GM21528 (cell line): ENCODE data around the gene PLCL1.

Experiments used
- ATAC-seq: cut with Tn5 transposase; IDR thresholded peaks from one replicate; pipeline ENCODE4 v1.9.1; 2021; ENCODE audit warnings: mild to moderate bottlenecking, moderate library complexity; ENCODE audit not compliant: unreplicated experiment, low FRiP score

Gene PLCL1

GRCh38 chr2:198042189-198042588 is 237.8 kb downstream of the PLCL1 start:
- peak; percentile 82 for ATAC-seq

GRCh38 chr2:198044777-198045176 is 240.4 kb downstream of the PLCL1 start:
- no peak for ATAC-seq

DNA sequence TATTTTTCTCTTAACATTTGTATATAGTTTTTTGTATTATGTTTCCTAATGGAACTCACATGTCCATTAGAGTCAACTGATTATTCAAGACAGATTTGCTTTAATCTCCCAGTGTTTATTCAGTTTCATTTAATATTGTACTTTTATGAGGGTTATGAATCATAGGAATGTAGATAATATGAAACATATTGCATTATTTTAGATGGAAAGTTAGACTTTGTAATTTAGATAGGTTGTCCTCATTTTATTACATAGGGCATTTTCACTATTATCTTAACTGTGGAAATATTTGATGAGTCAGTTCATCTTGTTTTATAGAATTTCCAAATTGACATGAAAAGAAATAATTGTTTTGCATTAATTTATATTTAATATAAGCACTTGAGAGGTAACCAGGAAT is 240.8 kb downstream of the PLCL1 start:
- ATAC-seq = no peak

DNA sequence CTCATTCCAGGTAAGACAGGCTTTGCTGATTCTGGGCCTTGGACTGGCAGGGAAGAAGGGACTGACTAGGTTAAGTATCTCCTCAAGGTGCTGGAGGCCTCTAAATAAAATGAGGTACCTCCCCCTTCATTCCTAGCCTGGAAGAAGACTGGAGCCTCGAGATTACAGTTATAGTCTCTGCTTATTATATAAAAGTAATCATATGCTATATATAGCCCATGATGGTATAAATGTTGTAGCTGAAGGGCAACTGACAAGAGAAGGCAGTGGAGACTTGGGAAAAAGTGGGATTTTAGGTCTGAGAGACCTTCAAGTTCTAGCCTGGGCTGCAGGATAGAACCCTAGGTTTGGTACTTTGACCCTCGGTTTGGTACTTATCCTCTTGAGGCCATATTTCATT is 248.3 kb downstream of the PLCL1 start:
- ATAC-seq = no peak

GRCh38 chr2:198053148-198053547 is 248.8 kb downstream of the PLCL1 start:
- no peak for ATAC-seq

DNA sequence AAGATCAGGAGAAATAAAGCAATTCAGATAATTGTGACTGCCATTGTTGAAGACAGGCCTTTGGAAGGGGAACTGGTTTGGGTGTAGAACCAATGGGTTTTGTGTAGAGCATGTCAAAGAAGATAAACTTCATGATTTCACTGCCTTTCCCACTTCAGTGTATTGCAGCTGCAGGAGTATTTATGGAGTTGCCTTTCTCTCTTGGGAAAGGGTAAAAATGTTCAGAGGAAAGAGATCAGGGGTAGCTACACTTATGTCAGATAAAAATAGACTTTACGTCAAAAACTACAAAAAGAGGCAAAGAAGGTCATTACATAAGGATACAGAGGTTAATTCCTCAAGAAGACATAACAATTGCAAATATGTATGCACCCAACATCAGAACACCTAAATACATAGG is 249.4 kb downstream of the PLCL1 start:
- ATAC-seq = no peak

DNA sequence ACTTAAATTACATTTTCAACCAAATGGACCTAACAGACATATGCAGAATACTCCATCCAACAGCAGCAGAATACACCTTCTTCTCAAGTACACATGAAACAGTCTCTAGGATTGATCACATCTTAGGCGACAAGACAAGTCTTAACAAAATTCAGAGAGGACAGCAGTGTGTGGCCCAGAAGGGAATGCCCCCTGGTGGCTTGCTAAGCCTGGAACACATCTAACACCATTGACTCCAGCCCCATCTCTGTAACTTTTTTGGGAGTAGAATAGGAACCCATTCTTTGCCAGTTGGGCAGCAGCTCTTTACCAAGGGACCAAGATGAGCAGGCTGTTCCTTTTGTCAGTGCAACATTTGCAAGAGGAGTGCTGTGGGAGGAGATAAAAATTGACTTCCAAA is 249.9 kb downstream of the PLCL1 start:
- peak; percentile 81 for ATAC-seq

DNA sequence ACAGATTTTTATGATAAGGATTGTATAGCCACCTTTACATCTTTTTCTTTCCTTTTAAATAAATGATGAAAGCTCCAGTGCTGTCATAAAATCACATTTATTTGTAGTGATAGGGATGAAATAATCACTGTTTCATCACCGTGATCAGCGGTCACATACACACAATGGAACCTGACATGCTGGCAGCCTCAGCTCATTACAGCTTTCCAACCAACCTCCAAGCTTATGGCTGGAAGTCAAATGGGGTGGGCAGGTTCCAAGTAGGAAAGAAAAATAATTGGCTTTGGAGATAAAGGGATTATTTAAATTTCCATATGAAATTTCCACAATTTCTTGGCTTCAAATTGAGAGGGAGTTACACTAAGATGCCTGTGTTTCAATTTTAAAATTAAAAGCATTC is 251.3 kb downstream of the PLCL1 start:
- no peak for ATAC-seq

DNA sequence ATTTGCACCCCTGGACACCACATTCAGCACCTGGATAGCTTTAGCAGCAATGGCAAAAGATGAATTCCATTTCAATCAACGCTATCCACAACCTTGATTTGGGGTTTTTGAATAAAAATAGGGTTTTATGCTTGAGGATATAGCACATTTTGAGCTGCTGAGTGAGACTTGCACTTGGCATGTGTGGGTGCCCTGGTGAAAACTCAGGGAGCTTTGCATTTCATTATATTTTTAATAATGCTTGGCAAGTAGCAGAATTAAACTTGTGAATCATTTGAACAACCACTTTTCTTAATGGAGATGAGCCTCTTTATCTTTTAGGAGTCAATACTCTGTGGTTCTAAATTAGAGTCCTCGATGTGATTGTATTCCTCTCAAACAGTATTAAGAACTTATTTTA is 252.4 kb downstream of the PLCL1 start:
- ATAC-seq = no peak

DNA sequence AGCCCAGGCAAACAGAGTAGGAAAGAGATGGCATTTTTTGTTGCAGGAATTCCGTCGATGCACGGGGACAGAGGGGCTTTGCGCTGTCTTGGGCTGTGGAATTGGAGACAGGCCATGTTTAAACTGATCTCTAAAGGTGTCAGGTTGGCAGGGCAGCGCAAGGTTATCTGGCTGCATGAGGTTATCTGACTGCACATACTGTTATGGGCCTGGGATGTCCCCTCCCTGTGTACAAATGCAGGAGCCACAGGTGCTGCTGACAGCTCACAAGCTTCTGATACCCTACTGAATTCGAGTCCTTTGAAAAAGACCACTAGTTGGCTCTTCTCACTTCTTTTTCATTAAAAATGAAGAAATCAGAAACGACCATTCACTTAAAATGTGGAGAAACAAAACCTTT is 255.4 kb downstream of the PLCL1 start:
- no peak for ATAC-seq

GRCh38 chr2:198060277-198060676 is 255.9 kb downstream of the PLCL1 start:
- ATAC-seq = no peak

GRCh38 chr2:198062826-198063225 is 258.4 kb downstream of the PLCL1 start:
- ATAC-seq = no peak

DNA sequence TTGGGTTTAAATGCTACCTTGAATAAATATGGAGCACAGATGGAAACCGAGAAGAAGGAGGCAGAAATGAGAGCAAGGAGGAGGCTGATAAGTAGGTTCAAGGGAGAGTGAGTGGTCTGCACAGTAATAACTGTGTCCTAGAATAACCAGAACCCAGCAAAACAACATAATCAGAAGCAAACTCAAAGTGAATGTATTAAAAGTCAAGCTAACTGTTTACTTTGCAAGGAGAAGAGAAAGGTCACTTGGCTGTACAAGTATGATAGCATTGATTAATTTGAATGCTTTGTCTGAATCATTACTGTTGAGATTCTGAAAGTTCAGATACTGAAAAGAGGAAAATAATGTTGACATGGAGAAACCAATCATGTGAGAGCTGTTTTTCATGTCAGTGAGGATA is 258.8 kb downstream of the PLCL1 start:
- no peak for ATAC-seq

DNA sequence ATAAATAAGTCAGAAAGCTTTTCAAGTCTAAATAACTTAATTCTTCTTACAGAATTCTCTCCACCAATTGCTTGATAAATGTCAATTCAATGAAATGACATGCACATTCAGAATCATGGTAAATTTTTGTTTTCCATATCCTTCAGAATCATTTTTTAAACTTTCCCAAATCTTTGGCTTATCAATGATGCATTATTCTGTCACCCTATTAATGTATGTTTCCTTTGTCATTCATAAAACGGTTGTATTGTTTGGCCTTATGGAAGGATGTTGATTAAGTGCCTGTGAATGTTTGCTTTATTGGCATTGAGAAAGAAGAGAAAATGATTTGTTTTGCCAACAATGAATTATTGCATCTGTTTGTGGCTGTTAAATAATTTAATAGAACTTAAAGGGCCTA is 260.9 kb downstream of the PLCL1 start:
- ATAC-seq = no peak

DNA sequence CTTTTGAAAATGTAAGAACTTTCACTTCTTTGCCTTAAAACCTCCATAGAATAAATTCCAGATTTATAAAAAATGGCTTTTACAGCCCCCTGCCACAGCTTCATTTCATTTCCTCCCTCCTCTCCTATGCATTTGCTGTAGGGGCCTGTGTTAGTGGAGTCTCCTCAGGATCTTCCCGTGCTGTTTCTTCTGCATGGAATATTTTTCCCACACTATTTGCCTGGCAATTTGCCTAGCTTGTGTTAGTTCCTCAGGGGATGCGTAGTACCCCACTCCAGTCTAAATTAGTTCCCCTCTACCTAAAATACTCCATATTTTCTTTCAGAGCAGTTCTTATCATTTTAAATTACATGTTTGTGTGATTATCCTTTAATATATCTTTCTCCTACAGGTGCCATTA is 262.2 kb downstream of the PLCL1 start:
- ATAC-seq = no peak

DNA sequence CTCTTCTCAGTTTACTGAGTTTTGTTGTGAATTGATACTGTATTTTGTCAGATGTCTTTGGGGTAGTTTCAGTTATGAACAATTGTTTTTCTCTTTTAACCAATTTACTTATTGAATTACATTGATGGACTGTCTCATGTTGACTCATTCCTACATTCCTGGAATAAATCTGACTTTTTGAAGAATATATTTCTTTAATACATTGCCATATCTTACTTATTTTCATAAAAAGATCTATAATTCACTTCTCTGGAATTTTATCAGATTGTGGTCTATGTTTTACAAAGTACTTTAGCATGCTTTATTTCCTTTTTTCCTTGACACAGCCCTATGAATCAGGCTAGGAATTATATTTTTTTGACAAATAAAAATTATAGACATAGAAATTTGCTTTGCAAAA is 268.3 kb downstream of the PLCL1 start:
- no peak for ATAC-seq

DNA sequence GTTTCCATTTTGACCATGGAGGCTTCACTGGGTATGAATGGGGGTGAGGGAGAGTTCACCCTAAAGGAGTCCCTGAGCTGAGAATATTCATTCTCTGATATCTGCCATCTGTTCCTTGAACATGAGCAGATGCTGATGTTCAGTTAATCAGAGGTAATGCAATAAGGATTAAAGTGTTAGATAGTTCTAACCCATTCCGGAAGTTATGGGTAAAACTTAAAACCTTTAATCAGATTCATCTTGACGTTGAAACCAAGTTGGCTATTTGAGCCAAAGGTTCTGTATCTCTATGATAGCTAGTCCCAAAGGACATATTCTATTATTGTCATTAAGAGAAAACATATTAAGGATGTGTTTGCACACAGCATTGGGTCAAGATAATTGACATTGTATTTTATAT is 268.9 kb downstream of the PLCL1 start:
- ATAC-seq = no peak

DNA sequence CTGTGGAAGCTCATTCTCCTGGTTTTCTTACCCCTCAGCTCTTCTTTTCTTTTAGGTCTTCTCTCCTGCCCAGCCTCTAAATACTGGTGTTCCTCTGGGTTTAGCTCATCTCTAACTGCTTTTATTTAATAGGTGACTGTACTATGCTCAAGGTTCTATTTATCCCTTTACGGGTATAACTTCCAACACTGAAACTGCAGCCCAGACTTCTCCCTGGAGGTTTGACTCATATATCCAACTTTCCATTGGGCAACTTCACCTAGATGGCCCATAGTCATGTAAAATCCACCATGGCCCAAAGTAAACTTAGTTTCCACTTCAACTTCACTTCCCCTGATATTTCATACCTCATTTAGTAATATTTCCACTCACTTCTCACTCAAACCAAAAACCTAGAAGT is 273.1 kb downstream of the PLCL1 start:
- no peak for ATAC-seq

- no peak for ATAC-seq
Measured at GRCh38 chr2:198080879-198081765, 276.7 kb downstream of the PLCL1 start.

DNA sequence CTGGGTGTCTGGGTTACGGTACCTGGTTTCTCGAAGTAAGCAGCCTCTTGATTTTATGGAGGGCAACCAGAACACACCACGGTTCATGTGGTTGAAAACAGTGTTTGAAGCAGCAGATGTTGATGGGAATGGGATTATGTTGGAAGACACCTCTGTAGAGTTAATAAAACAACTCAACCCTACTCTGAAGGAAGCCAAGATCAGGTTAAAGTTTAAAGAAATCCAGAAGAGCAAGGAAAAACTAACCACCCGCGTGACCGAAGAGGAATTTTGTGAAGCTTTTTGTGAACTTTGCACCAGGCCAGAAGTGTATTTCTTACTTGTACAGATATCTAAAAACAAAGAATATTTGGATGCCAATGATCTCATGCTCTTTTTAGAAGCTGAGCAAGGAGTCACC is 279.8 kb downstream of the PLCL1 start:
- ATAC-seq = no peak

DNA sequence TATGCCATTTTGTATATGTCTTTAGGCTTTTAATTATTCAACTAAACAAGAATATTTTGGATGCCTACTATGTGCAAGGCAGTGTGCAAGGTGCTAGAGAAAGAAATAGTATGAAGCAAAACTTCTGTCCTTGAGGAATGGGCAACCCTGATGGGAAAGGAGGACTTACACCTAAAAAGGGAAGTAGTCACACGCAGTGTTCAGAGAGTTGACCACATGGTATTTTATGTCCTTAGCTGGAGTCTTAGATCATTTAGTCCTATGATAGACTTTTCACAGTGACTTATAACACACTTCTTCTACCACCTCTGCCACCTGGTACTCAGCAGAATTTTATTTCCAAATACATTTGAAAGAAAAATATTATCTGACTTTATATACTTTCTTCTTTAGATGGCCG is 291.6 kb downstream of the PLCL1 start:
- no peak for ATAC-seq

GRCh38 chr2:198096965-198097364 is 292.6 kb downstream of the PLCL1 start:
- no peak for ATAC-seq

DNA sequence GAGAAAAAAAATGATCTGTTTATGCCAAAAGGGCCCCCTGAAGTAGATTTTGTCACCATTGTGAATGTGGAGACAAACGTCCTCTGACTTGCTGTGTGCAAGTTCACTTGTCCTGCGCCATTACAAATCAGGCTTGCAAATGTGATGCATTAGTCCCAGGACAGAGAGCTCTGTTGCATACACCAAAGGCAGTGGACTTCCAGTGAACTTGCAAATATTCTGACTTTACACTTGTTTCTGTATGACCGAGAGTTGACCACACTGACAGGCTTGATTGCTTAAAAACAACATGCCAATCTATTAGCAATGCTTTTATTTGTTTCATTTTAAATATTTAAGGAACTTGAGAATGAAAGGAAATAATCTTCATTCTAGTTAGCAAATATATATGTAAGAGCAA is 293.2 kb downstream of the PLCL1 start:
- ATAC-seq = no peak
